ENCODE data around the gene SIM2. TPM values are rescaled to one million over a fixed set of nuclear protein-coding genes. Genes with fewer than 3 reads are reported as not detected.

Gene SIM2
- total RNA-seq, 1 donor from 2014 or later: not detected

- Mint-ChIP-seq H3K27ac (no peak overlapping the region), H3K27me3 (peaks cover 37% of the 10 kb centered on the region), H3K36me3 (ENCODE audit: low read depth) (no peaks in the 10 kb centered on the region), H3K4me1 (no peaks in the 10 kb centered on the region), H3K4me3 (no peak overlapping the region), H3K9me3 (peaks cover 12% of the 10 kb centered on the region)
- no peak for ATAC-seq (ENCODE audit: low read depth)
- ChIA-PET POLR2A (no interaction called here), CTCF (no interaction called here)
- no peak for DNase-seq
- intact Hi-C loops (cut with micrococcal nuclease): no loop called here
- TF ChIP-seq CTCF (IDR thresholded peaks at IDR 0.05): no peak
These were observed 22.6 kb upstream of the SIM2 start for GRCh38 chr21:36676039-36676950.

DNA sequence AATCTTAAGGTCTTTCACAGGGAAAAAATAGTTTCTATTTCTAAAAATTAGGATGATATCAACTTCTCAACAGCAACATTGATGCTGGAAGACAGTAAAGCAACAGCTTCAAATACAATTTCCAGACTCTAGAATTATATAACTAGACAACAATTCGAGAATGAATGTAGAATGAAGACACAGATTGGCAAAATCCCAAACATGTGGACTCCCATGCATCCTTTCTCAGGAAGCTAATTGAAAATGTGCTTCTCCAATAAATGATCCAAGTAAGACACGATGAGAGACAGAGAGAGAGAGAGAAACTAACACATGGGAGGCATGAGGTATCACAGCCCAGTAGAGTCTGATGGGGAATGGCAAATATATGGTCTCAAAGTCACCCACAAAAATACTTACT, 21.5 kb upstream of the SIM2 start:
- intact Hi-C loops (cut with micrococcal nuclease): no loop called here
- Mint-ChIP-seq H3K27ac (no peak overlapping the region), H3K4me3 (no peak overlapping the region), H3K27me3 (peaks cover 40% of the 10 kb centered on the region), H3K36me3 (ENCODE audit: low read depth) (no peaks in the 10 kb centered on the region), H3K9me3 (peaks cover 19% of the 10 kb centered on the region), H3K4me1 (no peaks in the 10 kb centered on the region)
- ChIA-PET CTCF (no interaction called here), POLR2A (no interaction called here)
- ATAC-seq (ENCODE audit: low read depth): no peak
- no peak for DNase-seq
- no peak for TF ChIP-seq CTCF (IDR thresholded peaks at IDR 0.05)

- Mint-ChIP-seq H3K4me1 (no peaks in the 10 kb centered on the region), H3K27ac (no peak overlapping the region), H3K4me3 (no peak overlapping the region), H3K27me3 (peaks cover 45% of the 10 kb centered on the region), H3K36me3 (ENCODE audit: low read depth) (no peaks in the 10 kb centered on the region), H3K9me3 (peaks cover 19% of the 10 kb centered on the region)
- no peak for ATAC-seq (ENCODE audit: low read depth)
- TF ChIP-seq CTCF (IDR thresholded peaks at IDR 0.05): no peak
- DNase-seq: no peak
- CTCF ChIA-PET: no interaction called here
- intact Hi-C loops (cut with micrococcal nuclease): no loop called here
- POLR2A ChIA-PET: no interaction called here
These were observed 20.4 kb upstream of the SIM2 start for GRCh38 chr21:36678538-36678937.

- ATAC-seq (ENCODE audit: low read depth) (no peak), DNase-seq (no peak)
- Mint-ChIP-seq H3K27me3 (peaks cover 52% of the 10 kb centered on the region), H3K4me1 (no peaks in the 10 kb centered on the region), H3K4me3 (no peak overlapping the region), H3K27ac (no peak overlapping the region), H3K9me3 (peaks cover 19% of the 10 kb centered on the region), H3K36me3 (ENCODE audit: low read depth) (no peaks in the 10 kb centered on the region)
- intact Hi-C loops (cut with micrococcal nuclease): no loop called here
- TF ChIP-seq CTCF (IDR thresholded peaks at IDR 0.05): no peak
- POLR2A ChIA-PET: no interaction called here
- CTCF ChIA-PET: no interaction called here
These were observed 17.7 kb upstream of the SIM2 start for GRCh38 chr21:36681117-36681631.

DNA sequence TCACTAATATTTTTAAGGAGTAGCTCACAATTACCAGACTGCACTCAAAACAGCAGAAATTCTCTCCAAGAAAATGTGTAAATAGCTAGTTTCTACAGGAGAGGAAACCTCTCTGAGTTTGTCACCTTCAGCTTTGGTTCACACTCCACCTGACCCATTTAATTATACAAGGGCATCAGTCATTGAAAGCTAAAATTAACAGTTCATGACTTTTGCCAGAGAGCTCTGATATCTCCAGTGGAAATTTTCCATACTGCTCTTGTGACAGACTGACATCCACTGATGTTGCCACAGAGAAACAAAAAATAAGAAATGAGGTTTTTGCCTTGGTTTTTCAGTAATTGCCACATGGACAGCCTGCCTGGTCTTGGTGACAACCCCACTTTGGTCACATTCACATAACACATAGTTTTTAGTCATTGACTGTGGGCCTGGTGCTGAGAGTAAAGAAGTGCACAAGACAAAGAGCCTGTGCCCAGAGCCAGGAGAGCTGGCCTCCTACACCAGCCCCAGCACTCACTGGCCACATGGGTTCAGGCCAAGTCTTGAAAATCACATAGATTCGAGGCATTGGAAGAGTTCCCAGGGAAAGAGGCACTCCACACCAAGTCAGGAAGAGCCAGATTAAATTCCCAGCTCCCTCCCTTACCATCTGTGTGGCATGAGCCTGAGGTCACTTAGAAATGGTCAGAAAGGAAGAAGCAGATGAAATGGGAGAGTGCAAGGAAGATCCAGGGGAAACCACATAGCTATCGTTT, 13.8 kb upstream of the SIM2 start:
- Mint-ChIP-seq H3K9me3 (peaks cover 16% of the 10 kb centered on the region), H3K27me3 (peaks cover 55% of the 10 kb centered on the region), H3K27ac (no peak overlapping the region), H3K4me3 (no peak overlapping the region), H3K4me1 (no peaks in the 10 kb centered on the region), H3K36me3 (ENCODE audit: low read depth) (no peaks in the 10 kb centered on the region)
- intact Hi-C loops (cut with micrococcal nuclease): no loop called here
- ChIA-PET CTCF (interaction anchor here (0.6 kb wide), 1 partner anchor 330 kb away, joined by 5 read pairs; no protein-coding TSS in a partner anchor), POLR2A (no interaction called here)
- TF ChIP-seq CTCF (IDR thresholded peaks at IDR 0.05): no peak
- ATAC-seq (ENCODE audit: low read depth): no peak
- DNase-seq: no peak
